Thyroid gland (tissue), 4 donors: Measurements from ENCODE around the gene ALOX5. TPM values are rescaled to one million over a fixed set of nuclear protein-coding genes. Genes with fewer than 3 reads are reported as not detected.

Experiments used
- DNase-seq, 2 donors: peaks; one replicate each; pipeline ENCODE4 v3.0.0-alpha.2; 2019
- H3K27ac ChIP-seq, 3 donors: fragments of 200-600 bp; sonication (generic); 1 replicate in 2 of 3; 2 replicates in 1 of 3; pipeline ENCODE4 v1.5.1; 2016 to 2019; ENCODE audit warnings: mild to moderate bottlenecking in 1 of 3, moderate library complexity in 1 of 3
- H3K27me3 ChIP-seq: fragments of 200-600 bp; sonication (generic); one replicate; pipeline ENCODE4 v1.5.1; 2019
- H3K36me3 ChIP-seq, 2 donors: fragments of 200-600 bp; sonication (generic); one replicate each; pipeline ENCODE4 v1.5.1; 2016 to 2019
- H3K4me1 ChIP-seq, 2 donors: fragments of 200-600 bp; sonication (generic); one replicate each; pipeline ENCODE4 v1.5.1; 2017 to 2019
- H3K4me3 ChIP-seq, 3 donors: fragments of 200-600 bp; sonication (generic); replicated peaks in 1 of 3; 1 replicate in 2 of 3; 2 replicates in 1 of 3; pipeline ENCODE4 v1.5.1; 2016; ENCODE audit warnings: mild to moderate bottlenecking in 1 of 3
- H3K9me3 ChIP-seq: fragments of 200-600 bp; sonication (generic); one replicate; pipeline ENCODE4 v1.5.1; 2017
- CTCF ChIP-seq, 6 experiments: fragments of 200-600 bp in 3 of 6; fragments of 450-650 bp in 3 of 6; sonication (generic) in 3 of 6; IDR thresholded peaks; one replicate each; pipeline ENCODE4 v1.5.1; 2016 to 2019; ENCODE audit warnings: antibody characterized with exemption in 6 of 6, mild to moderate bottlenecking in 2 of 6, inconsistent platforms in 1 of 6, moderate library complexity in 1 of 6
- POLR2A ChIP-seq, 2 donors: fragments of 450-650 bp; IDR thresholded peaks; one replicate each; pipeline ENCODE4 v1.6.1; 2017; ENCODE audit warnings: antibody characterized with exemption in 2 of 2, mild to moderate bottlenecking in 2 of 2, moderate library complexity in 1 of 2
- WGBS, 2 donors: methylation state at CpG; one replicate each; pipeline ENCODE4 v1.1.5; 2017; 5-methylcytosine and 5-hydroxymethylcytosine counted together
- intact Hi-C: fragments of 100-400 bp; cut with DNase I; formaldehyde crosslinking; loops from one replicate; pipeline ENCODE4 v1.15.1; 2023
- total RNA-seq, 4 donors: library from RNA; depleted of rRNA; stranded (reverse); fragments of >200 nt; gene quantifications; one replicate each; pipeline ENCODE4 v1.2.3, GENCODE V29; 2016

The ALOX5 gene
- total RNA-seq, 4 donors from 2014 or later = 4.1 to 28.2 (median 10.3) TPM

GRCh38 chr10:45457487-45457886 is 83.5 kb downstream of the ALOX5 start:
- no peak overlapping the region for H3K27ac ChIP-seq
- no peak for DNase-seq
- H3K9me3 ChIP-seq = no peaks in the 10 kb centered on the region
- no peaks in the 10 kb centered on the region for H3K27me3 ChIP-seq
- intact Hi-C loops = no loop called here
- H3K4me3 ChIP-seq = no peak overlapping the region
- WGBS, 2 donors = 97 to 98% methylated on average over 8 of the region's 8 CpGs
- H3K4me1 ChIP-seq = no peaks in the 10 kb centered on the region
- peaks cover 18 to 26% of the 10 kb centered on the region in 2 donors for H3K36me3 ChIP-seq
- TF ChIP-seq CTCF (IDR thresholded peaks at IDR 0.05) (no peak), POLR2A (IDR thresholded peaks at IDR 0.05) (no peak)

- DNase-seq = no peak
- 84 to 95% methylated on average over 6 of the region's 6 CpGs for WGBS, 2 donors
- TF ChIP-seq CTCF (IDR thresholded peaks at IDR 0.05) (no peak), POLR2A (IDR thresholded peaks at IDR 0.05) (no peak)
- peaks cover 21 to 30% of the 10 kb centered on the region in 2 donors for H3K36me3 ChIP-seq
- H3K9me3 ChIP-seq = no peaks in the 10 kb centered on the region
- intact Hi-C loops = loop anchor here (10.0 kb wide), 3 partner anchors 134 to 214 kb away; partner anchors contain the start of gene ZFAND4
- H3K27ac ChIP-seq = no peak overlapping the region
- H3K27me3 ChIP-seq = no peaks in the 10 kb centered on the region
- peaks cover 0 to 4% of the 10 kb centered on the region in 2 donors for H3K4me1 ChIP-seq
- no peak overlapping the region for H3K4me3 ChIP-seq
Observed at GRCh38 chr10:45460235-45460878, 86.3 kb downstream of the ALOX5 start.

- Histone ChIP-seq H3K27me3 (no peaks in the 10 kb centered on the region), H3K27ac (no peak overlapping the region), H3K4me1 (peaks cover 0 to 4% of the 10 kb centered on the region in 2 donors), H3K9me3 (no peaks in the 10 kb centered on the region), H3K4me3 (no peak overlapping the region), H3K36me3 (peaks cover 21 to 30% of the 10 kb centered on the region in 2 donors)
- intact Hi-C loops = loop anchor here (10.0 kb wide), 3 partner anchors 134 to 214 kb away; partner anchors contain the start of gene ZFAND4
- 85 to 96% methylated on average over 7 of the region's 7 CpGs for WGBS, 2 donors
- TF ChIP-seq POLR2A (IDR thresholded peaks at IDR 0.05) (no peak), CTCF (IDR thresholded peaks at IDR 0.05) (no peak)
- no peak for DNase-seq
Observed at GRCh38 chr10:45461034-45461433, 87.0 kb downstream of the ALOX5 start.

GRCh38 chr10:45463244-45464116 is 89.5 kb downstream of the ALOX5 start:
- no peak for DNase-seq
- no peak overlapping the region for H3K4me3 ChIP-seq
- 93 to 96% methylated on average over 23 of the region's 23 CpGs for WGBS, 2 donors
- peaks cover 0 to 4% of the 10 kb centered on the region in 2 donors for H3K4me1 ChIP-seq
- no peaks in the 10 kb centered on the region for H3K9me3 ChIP-seq
- peaks cover 9 to 11% of the 10 kb centered on the region in 2 donors for H3K36me3 ChIP-seq
- intact Hi-C loops = loop anchor here (10.0 kb wide), 3 partner anchors 131 to 211 kb away; partner anchors contain the start of gene ZFAND4
- no peak overlapping the region for H3K27ac ChIP-seq
- H3K27me3 ChIP-seq = no peaks in the 10 kb centered on the region
- TF ChIP-seq CTCF (IDR thresholded peaks at IDR 0.05) (no peak), POLR2A (IDR thresholded peaks at IDR 0.05) (no peak)
